Stimulated activated CD4-positive, alpha-beta T cell treated with anti-CD3 and anti-CD28 coated beads, Interleukin-2, amount 100 ng/mL, for 48 hours (primary cell): ENCODE measurements around the gene PFKL.
"Not testable (repeated sequence)": the region's sequence is repeated elsewhere in the genome, so short reads cannot be mapped to it uniquely, and the experiment has no call there.

ENCODE experiments used
- DNase-seq, 2 donors: peaks; one replicate each; pipeline ENCODE4 v3.0.0-alpha.2; 2020

The PFKL gene

DNA sequence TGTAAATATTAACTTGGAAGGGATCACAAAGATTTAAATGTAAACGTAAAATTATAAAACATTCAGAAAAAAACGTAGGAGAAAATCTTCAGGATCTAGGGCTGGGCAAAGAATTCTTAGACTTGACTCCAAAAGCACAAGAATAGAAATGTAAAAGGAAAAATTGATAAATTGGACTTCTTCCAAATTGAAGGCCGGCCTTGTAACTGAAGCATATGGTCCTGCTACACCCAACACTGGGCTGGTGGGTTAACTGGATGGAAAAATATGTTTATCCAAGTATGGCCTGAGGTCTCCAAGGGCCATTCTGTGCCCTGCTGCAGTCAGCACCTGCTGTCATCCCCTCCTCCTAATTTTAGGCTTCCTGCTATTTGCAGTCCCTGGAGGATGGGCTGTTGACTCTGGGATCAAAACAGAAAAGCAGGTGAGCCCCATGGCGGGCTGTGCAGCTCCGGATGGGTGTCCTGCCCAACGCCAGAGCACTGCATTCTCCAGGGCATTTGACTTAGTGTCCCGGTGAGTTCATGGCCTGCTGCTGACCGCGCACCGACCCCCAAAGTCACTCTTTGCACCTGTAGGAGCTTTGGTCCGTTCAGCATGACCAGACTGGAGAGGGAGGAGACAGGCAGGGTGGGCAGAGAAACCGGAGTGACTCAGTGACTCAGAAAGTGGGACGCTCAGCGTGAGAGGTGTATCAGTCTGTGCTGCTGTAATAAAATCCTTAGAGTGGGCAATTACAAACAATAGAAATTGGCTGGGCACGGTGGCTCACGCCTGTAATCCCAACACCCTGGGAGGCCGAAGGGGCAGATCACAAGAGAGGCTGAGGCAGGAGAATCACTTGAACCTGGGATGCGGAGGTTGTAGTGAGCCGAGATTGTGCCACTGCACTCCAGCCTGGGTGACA lies 20.2 kb upstream of the PFKL start:
- DNase-seq, result no peak

DNA sequence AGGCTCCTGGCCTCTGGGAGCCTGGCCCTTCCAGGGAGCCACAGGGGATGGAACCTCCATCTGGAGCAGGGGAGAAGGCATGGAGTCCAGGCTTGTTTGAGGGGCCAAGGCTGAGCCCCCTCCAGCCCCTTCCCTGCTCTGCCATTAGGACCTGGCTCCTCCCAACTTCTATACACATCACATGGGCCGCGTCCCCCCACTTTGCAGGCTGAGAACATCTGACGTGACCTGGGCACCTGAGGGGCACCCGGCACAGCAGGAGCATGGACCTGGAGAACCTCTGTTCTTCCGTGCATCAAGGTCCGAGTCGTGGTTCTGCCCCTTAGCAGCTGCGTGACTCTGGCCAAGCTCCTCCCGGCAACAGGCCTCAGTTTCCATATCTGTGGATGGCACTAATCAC lies 18.1 kb upstream of the PFKL start:
- no peak for DNase-seq

DNA sequence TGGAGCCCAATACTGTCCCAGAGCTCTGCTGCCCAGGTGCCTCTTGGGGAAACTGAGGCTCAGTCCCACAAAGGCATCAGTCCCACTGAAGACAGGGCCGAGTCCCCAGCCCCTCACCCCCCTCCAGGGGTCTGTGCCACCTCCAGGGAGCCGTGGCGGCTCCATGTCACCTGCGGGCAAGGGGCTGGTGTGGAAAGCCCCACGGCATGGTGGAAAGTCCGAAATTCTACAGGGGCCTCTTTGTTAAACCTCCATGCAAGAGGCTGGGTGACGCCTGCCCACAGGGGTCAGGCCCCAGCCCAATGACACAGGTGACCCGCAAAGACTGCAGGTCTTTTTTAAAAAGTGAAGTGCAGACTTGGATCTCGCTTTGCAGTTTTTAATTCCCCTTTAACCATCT lies 17.5 kb upstream of the PFKL start:
- DNase-seq, result no peak

GRCh38 chr21:44283211-44283785 lies 16.6 kb upstream of the PFKL start:
- not testable (repeated sequence) for DNase-seq

DNA sequence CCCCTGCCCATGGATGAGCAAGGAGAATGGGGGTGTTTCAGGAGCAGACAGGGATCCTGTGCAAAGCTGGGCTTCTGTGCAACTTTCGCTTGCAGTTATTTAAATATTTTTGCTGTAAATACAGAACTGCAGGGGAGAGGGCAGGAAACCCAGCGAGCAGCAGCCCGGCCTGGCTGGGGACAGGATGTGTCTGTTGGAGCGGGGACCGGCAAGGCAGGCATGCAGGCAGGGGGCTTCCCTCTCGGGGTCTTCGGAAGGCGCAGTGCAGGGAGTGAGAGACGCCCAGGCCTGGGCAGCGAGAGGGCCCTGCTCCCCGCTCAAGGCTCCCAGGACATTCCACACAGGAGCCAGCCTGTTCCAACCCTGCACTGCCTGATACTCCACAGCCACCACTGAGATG lies 15.9 kb upstream of the PFKL start:
- DNase-seq, result no peak

GRCh38 chr21:44285138-44285992 lies 14.5 kb upstream of the PFKL start, which contains the start of gene AIRE:
TSS of gene AIRE (plus strand) at chr21:44285876. CDS start at chr21:44286007, 131 bp downstream.
- DNase-seq, result no peak

GRCh38 chr21:44286086-44286715 lies 13.7 kb upstream of the PFKL start:
- no peak for DNase-seq

DNA sequence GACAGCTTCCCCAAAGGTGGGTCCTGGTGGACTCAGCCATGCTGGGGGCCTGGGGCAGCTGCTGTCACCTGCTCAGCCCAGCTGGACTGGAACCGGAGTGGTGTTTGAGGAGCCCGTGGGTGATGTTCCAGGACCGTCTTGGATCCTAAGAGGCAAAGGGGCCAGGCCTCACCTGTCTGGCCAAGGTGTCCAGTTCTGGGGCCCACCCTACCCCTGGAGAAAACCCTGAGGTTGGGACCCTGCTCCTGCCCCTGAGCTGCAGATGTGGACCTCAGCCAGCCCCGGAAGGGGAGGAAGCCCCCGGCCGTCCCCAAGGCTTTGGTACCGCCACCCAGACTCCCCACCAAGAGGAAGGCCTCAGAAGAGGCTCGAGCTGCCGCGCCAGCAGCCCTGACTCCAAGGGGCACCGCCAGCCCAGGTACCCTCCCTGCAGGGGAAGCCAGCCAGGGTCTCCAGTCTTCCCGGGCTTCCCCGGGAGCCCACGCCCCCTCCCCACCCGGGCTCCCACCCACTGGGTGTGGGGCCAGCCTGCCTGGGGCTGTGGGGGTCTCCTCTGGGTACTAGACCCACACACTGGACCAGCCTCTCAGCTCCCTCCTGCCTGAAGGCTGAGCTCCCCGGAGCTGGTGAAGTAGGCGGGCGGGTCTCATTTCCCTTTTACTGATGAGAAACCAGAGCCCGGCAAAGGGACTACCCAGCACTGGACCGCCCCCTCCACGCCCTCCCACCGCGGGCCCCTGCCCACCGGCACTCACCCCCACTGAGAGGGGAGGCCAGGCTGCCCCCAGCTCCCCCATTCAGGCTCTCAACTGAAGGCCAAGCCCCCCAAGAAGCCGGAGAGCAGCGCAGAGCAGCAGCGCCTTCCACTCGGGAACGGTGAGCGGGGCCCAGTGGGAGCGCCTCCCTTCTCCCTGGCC lies 12.9 kb upstream of the PFKL start:
- no peak for DNase-seq

DNA sequence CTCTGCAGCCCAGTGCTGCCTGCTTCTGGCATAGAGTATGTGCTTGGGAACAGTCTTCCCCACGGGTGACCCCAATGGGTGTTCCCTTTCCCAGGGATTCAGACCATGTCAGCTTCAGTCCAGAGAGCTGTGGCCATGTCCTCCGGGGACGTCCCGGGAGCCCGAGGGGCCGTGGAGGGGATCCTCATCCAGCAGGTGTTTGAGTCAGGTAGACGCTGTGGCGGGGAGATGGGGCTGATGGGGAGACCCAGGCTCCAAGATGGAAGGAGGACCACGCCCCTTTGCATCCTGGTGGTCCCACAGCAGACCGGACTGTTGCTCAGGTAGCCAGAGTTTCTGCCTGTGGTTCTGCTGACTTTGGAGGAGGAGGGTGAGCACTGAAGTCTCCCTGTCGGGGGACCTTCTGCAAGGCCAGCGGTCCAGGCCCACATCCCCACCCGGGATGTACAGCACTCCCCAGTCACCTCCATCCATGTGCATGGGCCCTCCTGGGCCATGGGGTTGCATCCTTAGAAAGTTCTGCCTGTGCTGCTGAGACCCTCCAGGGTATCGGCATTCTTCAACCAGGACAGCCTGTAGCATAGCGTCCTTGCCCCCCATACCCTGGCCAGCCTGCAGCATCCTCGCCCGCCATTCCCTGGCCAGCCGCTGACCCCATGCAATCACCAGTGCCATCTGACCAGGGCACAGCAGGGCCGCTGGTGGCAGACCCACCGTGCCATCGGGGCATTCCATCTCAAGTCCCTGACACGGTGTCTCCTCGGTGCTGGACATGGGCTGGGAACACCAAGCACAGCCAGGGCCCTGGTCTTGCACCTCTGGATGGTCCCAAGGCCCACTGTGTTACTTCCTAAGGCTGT lies 11.4 kb upstream of the PFKL start:
- DNase-seq, result no peak

DNA sequence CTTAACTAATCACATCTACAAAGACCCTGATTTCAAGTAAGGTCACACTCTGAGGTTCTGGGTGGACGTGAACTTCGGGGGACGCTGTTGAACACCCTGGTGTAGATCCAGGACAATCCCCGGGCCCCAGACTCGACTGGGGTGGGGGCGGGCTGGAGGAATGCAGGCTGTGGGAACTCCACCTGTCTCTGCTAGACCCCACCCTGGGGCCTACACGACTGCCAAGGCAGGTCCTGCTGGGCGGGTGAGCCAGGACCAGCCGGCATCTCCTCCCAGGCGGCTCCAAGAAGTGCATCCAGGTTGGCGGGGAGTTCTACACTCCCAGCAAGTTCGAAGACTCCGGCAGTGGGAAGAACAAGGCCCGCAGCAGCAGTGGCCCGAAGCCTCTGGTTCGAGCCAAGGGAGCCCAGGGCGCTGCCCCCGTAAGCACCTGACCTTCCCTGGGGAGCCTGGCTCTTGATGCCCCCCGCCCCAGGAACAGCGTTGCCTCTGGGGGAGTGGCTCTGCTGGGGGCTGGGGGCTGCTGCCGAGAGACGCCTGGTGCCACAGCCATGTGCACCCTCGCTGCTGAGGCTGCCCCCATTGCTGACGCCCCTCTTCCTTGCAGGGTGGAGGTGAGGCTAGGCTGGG lies 10.4 kb upstream of the PFKL start:
- DNase-seq, result no peak

- DNase-seq, result no peak
Measured at GRCh38 chr21:44290327-44291077, 9.4 kb upstream of the PFKL start.

GRCh38 chr21:44291078-44291935 lies 8.5 kb upstream of the PFKL start:
- DNase-seq, result no peak

GRCh38 chr21:44291936-44292811 lies 7.7 kb upstream of the PFKL start:
- DNase-seq, result no peak

DNA sequence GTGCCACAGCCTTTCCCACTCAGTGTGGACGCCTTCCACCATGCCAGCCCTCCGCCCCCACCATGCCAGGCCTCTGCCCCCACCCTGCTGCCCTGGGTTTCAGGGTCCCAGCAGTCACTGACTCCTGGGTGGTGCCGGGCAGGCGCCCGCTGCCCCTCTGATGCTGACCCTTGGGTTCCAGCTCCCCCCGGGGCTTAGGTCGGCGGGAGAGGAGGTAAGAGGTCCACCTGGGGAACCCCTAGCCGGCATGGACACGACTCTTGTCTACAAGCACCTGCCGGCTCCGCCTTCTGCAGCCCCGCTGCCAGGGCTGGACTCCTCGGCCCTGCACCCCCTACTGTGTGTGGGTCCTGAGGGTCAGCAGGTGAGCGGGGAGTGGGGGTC lies 7.0 kb upstream of the PFKL start:
- DNase-seq, result no peak

DNA sequence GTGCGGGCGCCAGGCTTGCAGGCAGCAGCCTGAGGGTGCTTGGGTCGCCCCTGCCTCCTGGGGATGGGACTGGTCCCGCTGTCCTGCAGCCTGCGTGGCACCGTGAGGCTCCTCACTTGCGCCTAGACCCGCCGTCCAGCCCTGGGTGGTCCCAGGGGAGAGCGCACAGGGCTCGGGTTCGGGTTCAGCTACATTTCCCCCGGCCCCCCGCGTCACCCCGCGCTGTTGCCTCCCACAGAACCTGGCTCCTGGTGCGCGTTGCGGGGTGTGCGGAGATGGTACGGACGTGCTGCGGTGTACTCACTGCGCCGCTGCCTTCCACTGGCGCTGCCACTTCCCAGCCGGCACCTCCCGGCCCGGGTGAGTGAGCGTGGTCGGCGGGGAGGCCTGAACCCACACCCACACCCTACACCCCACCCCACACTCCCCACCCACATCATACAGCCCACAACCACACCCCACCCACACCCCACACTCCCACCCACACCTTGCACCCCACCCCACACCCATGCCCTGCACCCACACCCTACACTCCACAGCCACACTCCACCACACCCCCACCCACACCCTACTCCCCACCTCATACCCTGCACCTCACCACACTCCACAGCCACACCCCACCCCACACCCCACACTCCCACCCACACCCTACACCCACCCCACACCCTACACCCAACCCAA lies 6.2 kb upstream of the PFKL start:
- no peak for DNase-seq

- DNase-seq, result no peak
Measured at GRCh38 chr21:44294391-44295162, 5.3 kb upstream of the PFKL start.
